ENCODE measurements around the gene C5orf22. TPM values are rescaled to one million over a fixed set of nuclear protein-coding genes. Genes with fewer than 3 reads are reported as not detected.
"Not testable (repeated sequence)": the region's sequence is repeated elsewhere in the genome, so short reads cannot be mapped to it uniquely, and the experiment has no call there.

Gene C5orf22
- total RNA-seq, 2 experiments from 2014 or later: 9.8 to 12.3 TPM

- ChIA-PET CTCF (no interaction called here), POLR2A (no interaction called here)
- H3K4me3 Mint-ChIP-seq: no peak overlapping the region
- no peaks in the 10 kb centered on the region for H3K4me1 Mint-ChIP-seq (ENCODE audit: low read depth)
- Histone ChIP-seq H3K4me3 (ENCODE audit: low read length) (no peak overlapping the region), H3K27ac (ENCODE audit: low read depth in 1 of 2, low read length in 2 of 2) (no peak overlapping the region), H3K4me1 (ENCODE audit: insufficient read depth, low read length) (no peaks in the 10 kb centered on the region), H3K27me3 (ENCODE audit: control insufficient read depth in 1 of 2, insufficient read depth in 2 of 2, low read length in 2 of 2) (peaks cover 0 to 5% of the 10 kb centered on the region in 2 experiments), H3K36me3 (ENCODE audit: insufficient read depth, low read length) (no peaks in the 10 kb centered on the region), H3K9me3 (ENCODE audit: control insufficient read depth in 1 of 2, insufficient read depth in 1 of 2, low read length in 2 of 2) (no peaks in the 10 kb centered on the region)
- no peaks in the 10 kb centered on the region for H3K36me3 Mint-ChIP-seq (ENCODE audit: low read depth)
- no peak for TF ChIP-seq CTCF (IDR thresholded peaks at IDR 0.05)
- H3K9me3 Mint-ChIP-seq: no peaks in the 10 kb centered on the region
- peaks cover 22% of the 10 kb centered on the region for H3K27me3 Mint-ChIP-seq
- no peak overlapping the region for H3K27ac Mint-ChIP-seq
- intact Hi-C loops (cut with DNase I, micrococcal nuclease): no loop called here
- no peak for ATAC-seq (ENCODE audit: poor library complexity)
- no peak for DNase-seq
Measured at GRCh38 chr5:31596354-31596753, 64.3 kb downstream of the C5orf22 start.

- Histone ChIP-seq H3K4me1 (ENCODE audit: insufficient read depth, low read length) (no peaks in the 10 kb centered on the region), H3K27ac (ENCODE audit: low read depth in 1 of 2, low read length in 2 of 2) (no peak overlapping the region), H3K4me3 (ENCODE audit: low read length) (no peak overlapping the region), H3K36me3 (ENCODE audit: insufficient read depth, low read length) (no peaks in the 10 kb centered on the region), H3K27me3 (ENCODE audit: control insufficient read depth in 1 of 2, insufficient read depth in 2 of 2, low read length in 2 of 2) (peaks cover 0 to 5% of the 10 kb centered on the region in 2 experiments), H3K9me3 (ENCODE audit: control insufficient read depth in 1 of 2, insufficient read depth in 1 of 2, low read length in 2 of 2) (no peaks in the 10 kb centered on the region)
- DNase-seq (no peak), ATAC-seq (ENCODE audit: poor library complexity) (no peak)
- intact Hi-C loops (cut with DNase I, micrococcal nuclease): no loop called here
- Mint-ChIP-seq H3K27me3 (peaks cover 17% of the 10 kb centered on the region), H3K9me3 (no peaks in the 10 kb centered on the region), H3K36me3 (ENCODE audit: low read depth) (no peaks in the 10 kb centered on the region), H3K4me3 (no peak overlapping the region), H3K4me1 (ENCODE audit: low read depth) (no peaks in the 10 kb centered on the region), H3K27ac (no peak overlapping the region)
- no peak for TF ChIP-seq CTCF (IDR thresholded peaks at IDR 0.05)
- CTCF ChIA-PET: interaction anchor here (0.7 kb wide), 1 partner anchor 17 kb away, joined by 3 read pairs; no protein-coding TSS in a partner anchor
- POLR2A ChIA-PET: no interaction called here
Measured at GRCh38 chr5:31598640-31599611, 66.8 kb downstream of the C5orf22 start.

- H3K4me1 Mint-ChIP-seq (ENCODE audit: low read depth); H3K4me3 ChIP-seq (ENCODE audit: low read length); intact Hi-C loops (cut with DNase I, micrococcal nuclease); CTCF ChIA-PET; POLR2A ChIA-PET; H3K27me3 Mint-ChIP-seq; H3K36me3 Mint-ChIP-seq (ENCODE audit: low read depth); H3K36me3 ChIP-seq (ENCODE audit: insufficient read depth, low read length); H3K4me3 Mint-ChIP-seq; H3K9me3 ChIP-seq (ENCODE audit: control insufficient read depth in 1 of 2, insufficient read depth in 1 of 2, low read length in 2 of 2); H3K27ac Mint-ChIP-seq; H3K4me1 ChIP-seq (ENCODE audit: insufficient read depth, low read length); H3K9me3 Mint-ChIP-seq; H3K27me3 ChIP-seq (ENCODE audit: control insufficient read depth in 1 of 2, insufficient read depth in 2 of 2, low read length in 2 of 2); DNase-seq; H3K27ac ChIP-seq (ENCODE audit: low read depth in 1 of 2, low read length in 2 of 2); ATAC-seq (ENCODE audit: poor library complexity): not testable (repeated sequence)
Measured at GRCh38 chr5:31602305-31602704, 70.2 kb downstream of the C5orf22 start.

Data from CD4-positive, alpha-beta T cell (primary cell).